Activated CD8-positive, alpha-beta memory T cell treated with anti-CD3 and anti-CD28 coated beads for 48 hours (primary cell): ENCODE data around the gene ISG20.

ENCODE experiments used
- DNase-seq, 3 experiments: peaks; one replicate each; pipeline ENCODE4 v3.0.0-alpha.2; 2020; ENCODE audit warnings: low read depth in 2 of 3, low spot score in 2 of 3

ISG20 gene

DNA sequence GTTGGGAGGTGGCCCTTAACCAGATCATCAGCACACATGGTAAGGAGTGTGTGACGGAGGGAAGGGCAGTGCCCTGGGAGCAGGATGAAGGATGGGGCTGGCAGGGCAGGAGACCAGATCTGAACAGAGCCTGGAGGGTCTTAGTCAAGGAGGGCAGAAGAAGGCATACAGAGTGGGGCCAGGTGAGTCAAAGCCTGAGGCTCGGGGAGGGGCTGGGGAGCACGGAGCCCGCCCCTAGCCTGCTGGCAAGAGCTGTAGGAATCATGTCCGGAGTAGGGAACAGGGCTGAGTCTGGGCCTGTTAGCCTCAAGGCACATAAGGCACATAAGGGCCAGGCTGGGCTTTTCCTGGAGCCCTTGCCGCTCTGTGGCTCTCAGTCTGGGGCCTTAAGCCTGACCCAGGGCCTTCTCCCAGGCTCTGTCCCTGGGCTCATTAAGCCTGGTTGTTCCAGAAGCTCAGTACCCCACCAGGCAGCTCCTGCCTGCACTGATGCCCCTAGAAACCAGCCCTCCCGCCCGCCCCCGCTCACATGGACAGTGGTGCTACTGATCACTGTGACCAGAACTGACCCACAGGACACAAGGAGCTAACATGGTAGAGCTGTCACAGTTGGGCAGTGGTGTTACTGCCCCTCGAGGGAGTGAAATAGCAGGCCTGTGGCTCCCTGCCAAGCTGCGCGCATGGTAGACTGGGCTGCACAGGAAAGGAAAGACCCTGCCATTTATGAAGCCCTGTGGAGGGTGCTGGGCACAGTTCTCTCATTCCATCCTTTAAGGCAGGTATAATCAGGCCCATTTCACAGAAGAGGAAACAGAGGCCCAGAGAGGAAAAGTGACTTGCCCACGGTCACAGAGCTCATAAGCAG is 14.6 kb downstream of the ISG20 start:
- DNase-seq: no peak

DNA sequence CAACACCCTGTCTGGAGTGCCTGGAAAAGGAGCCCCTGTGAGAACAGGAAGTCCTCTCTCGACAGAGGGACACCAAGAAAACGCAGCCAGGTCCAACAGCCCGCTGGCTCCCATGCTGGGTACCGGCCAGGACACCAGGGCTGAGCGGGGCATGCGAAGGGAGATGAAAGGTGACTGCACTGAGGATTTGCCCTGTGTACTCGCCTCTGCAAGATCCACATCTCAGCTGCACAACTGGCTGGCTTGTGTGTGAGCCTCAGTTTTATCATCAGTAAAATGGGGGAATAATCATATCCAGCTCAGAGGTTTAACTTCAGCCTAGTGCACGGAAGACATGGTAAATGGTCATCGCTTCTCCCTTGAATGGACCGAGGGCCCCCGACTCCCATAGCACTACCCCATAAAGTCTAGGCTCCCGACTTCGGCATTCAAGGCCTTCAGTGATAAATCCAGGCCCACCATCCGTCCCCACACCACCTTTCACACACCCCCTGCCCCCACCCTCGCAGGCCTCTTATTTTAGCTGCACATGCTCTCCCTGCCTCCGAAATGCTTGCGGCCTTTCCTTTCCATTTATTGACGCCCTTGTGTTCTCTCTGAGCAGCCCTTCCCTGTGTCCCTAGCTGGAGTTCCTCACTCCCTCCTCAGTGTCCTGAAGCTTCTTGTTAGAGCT is 15.8 kb downstream of the ISG20 start:
- no peak for DNase-seq

DNA sequence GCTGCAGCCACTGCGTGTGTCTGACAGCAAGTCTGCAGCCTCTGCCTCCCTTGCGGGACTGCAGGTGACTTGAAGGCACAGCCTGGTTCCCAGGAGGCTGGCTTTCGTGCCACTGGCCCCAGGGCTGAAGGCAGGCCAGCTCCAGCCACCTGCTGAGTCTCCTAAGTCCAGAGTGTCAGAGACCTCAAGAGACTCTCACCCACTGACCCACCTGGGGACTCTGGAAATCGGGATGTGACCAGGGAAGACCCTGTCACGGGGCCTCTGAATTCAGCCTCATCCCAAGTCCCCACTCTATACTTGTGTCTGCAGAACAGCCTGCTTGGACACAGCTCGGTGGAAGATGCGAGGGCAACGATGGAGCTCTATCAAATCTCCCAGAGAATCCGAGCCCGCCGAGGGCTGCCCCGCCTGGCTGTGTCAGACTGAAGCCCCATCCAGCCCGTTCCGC is 16.3 kb downstream of the ISG20 start:
- no peak for DNase-seq

DNA sequence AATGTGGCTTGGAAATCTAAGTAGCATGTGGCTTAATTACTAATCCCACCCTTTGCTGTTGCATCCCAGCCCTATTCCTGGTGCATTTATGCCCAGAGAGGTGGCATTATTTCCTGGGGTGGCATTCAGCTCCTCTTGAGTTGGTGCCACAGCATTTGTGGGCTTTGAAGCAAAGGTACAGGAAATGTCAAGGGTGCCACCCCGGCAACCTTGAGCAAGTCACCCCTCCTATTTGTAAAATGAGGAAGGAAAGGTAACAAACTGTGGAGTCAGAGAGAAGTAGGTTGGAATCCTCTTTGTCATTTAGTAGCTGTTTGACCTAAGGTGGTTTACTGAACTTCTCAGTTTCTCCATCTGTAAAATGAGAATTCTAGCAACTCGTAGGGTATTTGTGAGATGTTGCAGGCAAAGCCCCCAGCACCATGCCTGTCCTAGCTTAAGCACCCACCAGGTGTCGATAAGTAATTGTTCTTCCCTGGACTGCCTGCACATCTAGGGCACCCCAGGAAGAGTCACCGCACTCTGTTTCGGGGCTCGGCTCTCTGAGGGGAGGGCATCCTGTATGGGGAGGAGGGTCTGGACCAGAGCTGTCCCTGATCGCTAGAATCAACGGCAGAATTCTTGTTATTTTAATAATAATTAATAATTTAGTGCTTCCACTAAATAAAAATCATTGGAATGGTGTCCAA is 17.1 kb downstream of the ISG20 start:
- DNase-seq: no peak

DNA sequence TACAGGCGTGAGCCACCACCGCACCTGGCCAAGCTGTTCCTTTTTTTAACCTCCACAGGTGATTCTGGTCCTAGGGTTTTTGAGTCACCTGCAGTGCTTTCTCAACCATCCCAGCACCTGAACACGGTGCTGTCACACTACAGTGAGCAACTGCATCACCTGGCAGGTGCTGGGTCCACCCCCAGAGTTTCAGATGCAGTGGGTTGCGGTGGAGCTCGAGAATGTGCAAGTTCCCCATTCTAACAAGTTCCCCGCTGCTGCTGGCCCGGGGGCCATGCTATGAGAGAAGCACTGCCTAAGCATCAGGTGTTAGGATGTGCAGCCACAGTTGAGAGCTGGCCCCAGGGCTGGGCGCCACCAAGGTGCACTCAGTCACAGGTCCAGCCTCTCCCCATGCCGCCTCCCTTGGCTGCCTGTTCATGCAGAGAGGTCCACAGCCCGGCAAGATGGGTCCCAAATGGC is 18.0 kb downstream of the ISG20 start:
- no peak for DNase-seq

DNA sequence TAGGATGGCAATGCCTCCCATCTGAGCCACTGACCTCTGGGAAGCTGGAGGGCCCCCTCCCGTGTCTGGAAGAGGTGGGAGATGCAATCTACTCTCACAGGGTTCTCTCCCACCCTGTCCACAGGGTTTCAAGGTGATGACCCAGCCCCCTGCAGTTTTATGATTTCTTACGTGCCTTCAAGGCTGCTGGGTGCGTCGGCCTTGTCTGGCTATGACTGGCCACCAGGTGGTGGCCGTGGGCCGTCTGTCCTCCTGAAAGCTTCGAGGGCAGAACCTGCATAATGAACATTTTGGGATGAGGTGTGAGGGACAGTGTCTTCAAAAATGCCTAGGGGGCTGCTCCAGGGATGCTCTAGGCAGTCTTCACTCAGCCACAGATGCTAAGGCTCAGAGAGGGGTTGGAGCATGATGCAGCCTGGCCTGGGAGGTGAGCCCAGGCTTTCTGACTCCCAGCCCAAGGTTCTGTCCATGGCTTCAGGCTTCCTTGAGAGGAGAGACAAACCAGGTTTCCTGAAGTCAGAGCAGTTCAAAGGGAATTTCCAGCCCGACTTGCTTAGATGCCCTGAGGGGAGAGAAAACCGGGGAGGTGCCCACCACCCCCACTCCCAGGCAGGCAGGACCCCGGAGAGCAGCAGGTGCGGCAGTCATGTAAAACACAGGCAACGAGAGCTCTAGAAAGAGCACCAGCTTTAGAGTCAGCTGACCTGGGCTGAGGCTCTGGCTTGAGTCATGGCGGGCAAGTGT is 18.7 kb downstream of the ISG20 start:
- no peak for DNase-seq

DNA sequence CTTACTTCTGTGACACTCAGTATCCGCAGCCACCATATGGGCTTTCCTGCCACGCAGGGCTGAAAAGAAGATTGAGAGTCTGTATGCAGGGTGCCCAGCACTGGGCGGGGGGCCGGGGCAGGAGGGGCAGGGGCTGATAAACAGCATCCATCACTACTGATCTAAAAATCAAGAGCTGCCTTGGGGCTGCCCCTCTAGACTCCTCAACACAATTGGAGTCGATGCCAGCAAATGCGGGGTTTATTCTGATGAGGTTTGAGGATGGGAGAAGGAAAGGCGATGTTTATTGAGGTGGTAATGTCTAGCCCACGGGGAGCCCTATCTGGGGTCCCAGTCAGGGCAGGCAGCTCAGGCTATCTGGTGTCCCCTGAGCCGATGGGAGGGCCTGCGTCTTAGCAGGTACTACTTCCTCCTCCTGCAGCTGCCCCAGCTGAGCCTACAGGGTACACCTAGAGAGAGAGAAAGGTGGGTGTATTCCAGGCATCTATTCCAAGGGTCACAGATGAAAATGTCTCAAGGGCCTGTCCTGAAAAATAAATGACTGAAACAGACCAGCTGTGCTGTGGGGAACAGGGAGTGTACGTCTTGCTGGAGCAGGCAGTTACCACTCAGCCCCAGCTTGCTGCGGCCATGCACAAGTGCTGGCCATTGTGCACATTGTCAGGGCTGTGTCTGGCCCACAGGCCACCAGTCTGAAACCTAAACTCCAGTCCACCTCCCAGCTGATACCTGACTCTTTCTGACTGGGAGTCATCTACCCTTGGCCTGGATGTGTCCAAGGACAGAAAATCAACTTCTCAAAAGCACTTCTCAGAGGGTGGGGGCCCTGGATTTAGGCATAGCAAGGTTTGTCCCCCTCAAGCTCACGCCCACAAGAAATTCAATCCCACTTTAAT is 19.5 kb downstream of the ISG20 start:
- no peak for DNase-seq

DNA sequence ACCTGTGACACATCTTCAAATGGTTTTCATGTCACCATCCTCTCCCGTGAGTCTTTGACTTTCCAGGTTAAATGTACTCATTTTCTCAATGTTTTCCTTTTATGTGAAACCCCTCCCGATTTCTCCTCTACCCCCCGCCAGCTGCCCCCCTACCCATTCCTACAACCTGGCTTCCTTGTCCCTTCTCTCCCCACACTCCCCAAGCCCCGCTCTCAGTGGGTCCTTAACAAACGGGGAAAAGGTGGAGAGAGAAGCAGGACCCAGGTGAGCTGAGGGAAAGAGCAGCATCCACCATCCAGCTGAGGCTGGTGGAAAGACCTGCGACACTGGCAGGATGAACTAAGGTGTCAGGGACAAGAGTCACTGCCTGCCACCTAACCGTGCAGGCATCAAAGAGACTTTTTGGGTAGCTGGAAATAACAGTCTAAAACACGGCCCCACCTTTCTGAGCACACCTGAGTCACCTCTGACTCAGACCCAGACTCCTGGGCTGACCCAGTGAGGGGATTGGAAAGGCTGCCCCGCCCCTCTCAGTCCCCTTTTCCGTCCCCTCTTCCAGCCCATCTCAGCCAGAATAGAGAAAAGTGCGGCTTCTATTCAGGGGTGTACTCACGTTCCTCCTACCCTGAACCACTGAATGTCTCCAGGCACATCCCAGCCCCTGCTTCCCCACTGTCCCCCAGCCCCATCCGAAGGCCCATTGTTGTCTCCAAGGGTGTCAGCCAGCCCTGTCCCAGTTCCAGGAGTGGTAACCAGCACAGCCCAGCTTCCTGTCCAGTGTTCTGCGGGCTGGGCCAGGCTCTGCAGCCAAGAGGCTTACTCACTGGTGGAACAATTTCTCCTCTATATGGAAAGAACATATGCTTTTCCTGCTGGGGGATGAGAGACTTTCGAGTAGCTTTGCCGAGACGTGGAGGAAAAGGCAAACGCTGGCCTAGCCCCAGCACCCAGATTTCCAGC is 20.4 kb downstream of the ISG20 start:
- no peak for DNase-seq

DNA sequence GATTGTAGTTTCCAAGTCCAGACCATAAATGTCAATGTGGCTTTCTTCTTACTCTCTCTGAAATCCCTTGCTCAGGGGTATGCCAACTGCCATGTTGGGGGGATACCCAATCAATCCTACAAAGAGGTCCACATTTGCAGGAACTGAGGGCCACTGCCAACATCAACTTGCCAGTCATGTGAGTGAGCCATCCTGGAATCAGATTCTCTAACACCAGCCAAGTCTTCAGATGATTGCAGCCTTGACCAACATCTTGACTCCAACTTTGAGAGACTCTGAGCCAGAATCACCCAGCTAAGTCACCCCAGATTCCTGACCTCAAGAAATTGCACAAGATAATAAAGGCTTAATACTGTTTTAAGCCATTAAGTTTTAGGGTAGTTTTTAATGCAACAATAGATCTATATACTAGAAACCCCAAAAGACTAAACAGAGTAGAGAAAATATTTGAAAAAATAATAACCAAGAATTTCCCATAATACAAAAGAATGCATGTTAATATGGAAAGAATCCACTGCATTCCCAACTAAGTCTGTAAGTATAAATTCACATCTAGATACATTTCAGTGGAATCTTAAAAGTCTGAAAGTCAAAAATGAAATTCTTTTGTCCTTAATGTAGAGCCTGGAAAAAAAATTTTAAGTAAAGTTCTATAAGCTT is 22.4 kb downstream of the ISG20 start:
- DNase-seq: no peak

DNA sequence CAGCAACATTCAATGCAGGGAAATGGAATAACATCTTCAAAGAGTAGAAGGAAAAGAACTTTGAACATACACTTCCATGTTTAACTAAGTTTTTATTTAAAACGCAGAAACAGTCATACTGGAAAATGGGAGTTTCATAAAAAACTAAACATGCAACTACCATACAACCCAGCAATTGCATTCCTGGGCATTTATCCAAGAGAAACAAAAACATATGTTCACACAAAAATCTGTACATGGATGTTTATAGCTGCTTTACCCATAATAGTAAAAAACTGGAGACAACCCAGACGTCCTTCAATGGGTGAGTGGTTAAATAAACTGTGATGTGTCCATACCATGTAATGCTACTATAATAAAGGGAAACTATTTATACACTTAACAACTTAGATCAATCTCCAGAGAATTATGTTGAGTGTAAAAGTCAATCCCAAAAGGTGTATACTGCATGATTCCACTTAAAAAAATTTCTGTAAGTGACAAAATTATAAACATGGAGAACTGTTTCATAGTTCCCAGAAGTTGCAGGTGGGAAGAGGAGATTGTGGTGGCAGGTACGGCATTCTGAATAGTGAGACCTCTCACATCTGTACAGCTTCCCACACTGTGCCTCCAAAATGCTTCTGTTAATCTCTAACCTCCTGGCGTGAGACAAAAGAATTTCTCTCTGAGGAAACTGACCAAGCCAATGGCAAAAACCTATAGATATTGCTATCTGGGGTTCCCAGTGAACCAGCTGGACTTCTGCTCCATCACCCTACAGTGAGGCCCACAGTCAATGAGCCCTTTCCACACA is 23.1 kb downstream of the ISG20 start:
- DNase-seq: no peak

DNA sequence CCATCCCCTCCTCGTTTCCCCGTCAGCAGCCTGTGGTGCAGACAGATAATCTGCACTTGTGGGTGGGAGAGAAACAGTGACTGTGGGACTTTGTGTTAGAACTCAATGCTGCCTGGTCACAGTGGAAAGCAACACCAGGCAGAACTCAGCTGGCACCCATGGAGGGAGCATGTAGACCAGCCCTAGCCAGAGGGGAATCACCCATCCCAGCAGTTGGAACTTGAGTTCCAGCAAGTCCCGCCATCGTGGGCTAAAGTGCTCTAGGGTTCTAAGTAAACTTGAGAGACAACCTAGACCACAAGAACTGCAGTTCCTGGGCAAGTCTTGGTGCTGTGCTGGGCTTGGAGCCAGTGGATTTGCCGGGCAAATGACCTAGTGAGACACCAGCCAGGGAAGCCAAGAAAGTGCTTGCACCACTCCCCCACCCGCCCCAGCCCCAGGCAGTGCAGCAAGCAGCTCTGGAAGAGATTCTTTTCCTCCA is 24.4 kb downstream of the ISG20 start:
- no peak for DNase-seq

DNA sequence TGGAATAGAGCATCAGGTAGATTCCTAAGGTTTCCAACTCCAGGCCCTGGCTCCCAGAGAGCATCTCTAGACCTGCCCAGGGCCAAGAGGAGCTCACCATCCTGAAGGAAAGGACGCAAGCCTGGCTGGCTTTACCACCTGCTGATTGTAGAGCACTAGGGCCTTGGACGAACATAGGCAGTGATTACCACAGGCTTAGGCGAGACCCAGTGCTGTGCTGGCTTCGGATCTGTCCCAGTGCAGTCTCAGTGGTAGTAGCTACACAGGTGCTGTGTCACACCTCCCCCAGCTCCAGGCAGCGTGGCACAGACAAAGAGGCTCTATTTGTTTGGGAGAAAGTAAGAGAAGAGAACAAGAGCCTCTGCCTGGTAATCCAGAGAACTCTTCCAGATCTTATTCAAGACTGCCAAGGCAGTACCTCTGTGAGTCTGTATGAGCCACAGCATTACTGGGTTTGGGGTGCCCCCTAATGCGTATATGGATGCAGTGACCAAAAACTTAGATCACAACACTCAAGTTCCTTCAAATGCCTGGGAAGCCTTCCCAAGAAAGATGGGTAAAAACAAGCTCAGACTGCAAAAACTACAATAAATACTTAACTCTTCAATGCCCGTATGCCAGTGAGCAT is 25.4 kb downstream of the ISG20 start:
- DNase-seq: no peak

DNA sequence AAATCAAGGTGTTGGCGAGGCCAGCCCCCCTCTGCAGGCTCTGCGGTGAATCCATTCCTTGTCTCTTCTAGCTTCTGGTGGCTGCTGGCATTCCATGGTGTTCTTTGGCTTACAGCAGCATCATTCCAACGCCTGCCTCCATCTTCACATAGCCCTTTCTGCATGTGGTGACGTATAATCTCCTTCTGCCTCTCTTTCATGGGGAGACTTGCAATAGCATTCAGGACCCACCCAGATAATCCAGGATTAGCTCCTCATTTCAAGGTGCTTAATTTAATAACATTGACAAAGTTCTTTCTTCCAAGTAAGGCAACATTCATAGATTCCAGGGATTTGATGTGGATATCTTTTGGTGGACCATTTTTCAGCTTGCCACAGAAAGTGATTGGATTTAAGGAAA is 35.8 kb downstream of the ISG20 start:
- DNase-seq: no peak

DNA sequence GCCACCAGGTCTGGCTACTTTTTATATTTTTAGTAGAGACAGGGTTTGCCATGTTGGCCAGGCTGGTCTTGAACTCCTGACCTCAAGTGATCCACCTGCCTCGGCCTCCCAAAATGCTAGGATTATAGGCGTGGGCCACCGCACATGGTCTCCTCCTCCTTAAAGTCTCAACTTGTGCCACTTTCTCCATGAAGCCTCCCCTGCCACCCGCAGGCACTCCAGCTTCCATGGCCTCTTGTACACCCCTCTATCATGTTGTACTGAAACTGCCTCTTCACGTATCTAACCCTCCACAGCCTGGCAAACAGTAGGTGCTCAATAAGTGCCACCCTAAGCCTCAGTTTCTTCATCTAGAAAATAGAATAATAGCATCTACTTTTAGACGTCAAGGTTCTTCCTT is 39.9 kb downstream of the ISG20 start:
- DNase-seq: no peak

DNA sequence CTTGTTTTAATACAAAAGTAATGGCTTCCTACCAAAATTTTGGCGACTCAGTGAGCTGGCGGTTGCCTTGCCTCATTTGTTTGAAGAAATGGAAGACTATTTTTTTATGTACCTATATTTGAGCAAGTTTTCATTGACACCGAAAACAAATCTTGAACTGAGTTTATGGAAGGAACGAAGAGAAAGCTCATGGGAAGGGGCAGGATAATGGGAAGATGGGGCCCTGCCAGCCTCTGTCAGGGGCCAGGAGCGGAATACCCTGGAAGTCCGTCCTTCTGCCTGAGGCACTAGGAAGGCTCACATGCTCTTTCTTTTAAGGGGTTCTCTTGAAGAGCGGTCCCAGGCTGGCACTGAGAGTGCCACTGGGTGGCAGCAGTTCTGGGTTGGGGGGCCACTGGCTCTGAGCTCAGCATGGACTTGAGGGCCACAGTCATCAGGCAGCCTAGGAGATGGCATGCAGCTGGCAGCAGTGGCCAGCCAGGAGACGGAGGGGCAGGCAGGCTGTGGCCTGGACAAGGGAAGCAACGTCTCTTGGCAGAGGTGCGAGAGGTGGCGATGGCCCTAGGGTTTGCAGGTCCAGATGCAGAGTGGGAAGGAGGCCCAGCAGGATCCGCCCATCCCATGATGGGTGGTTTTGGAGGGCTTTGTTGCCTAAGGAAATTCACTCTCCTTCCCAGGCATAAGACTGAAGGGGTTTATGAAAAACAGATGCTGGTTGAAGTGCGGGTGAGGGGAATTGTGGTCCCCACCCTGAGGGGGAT is 41.6 kb downstream of the ISG20 start:
- DNase-seq: no peak

DNA sequence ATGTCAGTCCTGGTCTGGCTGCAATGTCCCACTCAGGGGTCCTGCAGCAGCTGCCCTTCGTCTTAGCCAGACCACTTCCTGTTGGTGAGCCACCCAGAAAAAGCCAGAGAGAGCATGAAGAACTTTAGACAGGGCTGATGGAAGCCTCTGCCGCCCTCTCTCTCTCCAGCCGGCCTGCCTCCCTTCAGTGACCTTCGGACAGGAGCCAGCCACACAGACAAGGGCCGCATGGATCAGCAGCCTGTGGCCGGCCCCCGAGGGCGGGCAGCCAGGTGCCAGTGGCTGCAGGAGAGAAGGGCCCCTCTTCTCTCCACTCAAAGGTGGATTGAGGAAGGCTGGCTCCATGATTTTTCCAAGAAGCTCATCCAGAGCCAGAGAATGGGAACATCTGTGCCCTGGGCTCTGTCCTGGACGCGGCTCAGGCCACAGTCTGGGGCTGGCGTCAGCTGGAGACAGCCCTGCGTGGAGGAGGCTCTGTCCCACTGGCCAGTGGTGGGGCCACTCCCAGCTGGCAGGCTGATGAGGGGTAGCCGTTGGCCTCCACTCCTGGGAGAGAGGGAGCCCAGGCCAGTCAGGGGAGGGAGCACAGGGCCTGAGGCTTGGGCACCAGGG is 42.9 kb downstream of the ISG20 start:
- no peak for DNase-seq
